Tibial nerve (tissue), 3 donors: ENCODE measurements around the gene SLC12A7.

Experiments
- POLR2A ChIP-seq, 2 donors: fragments of 450-650 bp; IDR thresholded peaks; one replicate each; pipeline ENCODE4 v1.6.1; 2017; ENCODE audit warnings: antibody characterized with exemption in 2 of 2, mild to moderate bottlenecking in 2 of 2, moderate library complexity in 2 of 2
- TF ChIP-seq, protein P1 (sequence below), 5 experiments: fragments of 200-600 bp in 3 of 5; fragments of 450-650 bp in 2 of 5; sonication (generic) in 3 of 5; IDR thresholded peaks; one replicate each; pipeline ENCODE4 v1.5.1; 2016 to 2019; ENCODE audit warnings: antibody characterized with exemption in 5 of 5, mild to moderate bottlenecking in 3 of 5, moderate library complexity in 2 of 5

DNA sequence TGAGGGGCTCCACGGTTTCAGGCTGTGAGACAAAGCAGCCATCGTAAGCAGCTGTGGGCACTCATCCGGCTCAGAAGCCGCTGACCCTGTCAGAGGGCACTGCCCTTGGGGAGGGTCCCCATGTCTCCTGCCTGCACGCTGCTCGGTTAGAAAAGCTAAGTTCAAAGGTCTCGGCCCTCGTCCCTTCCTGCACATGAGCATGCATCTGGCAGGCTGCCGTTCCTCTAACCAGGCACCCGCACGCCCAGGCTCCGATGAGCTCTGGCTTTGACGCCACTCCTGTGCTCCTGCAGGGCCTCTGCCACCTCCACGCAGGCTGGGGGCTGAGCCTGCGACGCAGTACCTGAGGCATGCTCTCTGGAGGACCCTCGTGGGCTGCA lies 52.0 kb downstream of the SLC12A7 start:
- TF ChIP-seq, protein P1, sequence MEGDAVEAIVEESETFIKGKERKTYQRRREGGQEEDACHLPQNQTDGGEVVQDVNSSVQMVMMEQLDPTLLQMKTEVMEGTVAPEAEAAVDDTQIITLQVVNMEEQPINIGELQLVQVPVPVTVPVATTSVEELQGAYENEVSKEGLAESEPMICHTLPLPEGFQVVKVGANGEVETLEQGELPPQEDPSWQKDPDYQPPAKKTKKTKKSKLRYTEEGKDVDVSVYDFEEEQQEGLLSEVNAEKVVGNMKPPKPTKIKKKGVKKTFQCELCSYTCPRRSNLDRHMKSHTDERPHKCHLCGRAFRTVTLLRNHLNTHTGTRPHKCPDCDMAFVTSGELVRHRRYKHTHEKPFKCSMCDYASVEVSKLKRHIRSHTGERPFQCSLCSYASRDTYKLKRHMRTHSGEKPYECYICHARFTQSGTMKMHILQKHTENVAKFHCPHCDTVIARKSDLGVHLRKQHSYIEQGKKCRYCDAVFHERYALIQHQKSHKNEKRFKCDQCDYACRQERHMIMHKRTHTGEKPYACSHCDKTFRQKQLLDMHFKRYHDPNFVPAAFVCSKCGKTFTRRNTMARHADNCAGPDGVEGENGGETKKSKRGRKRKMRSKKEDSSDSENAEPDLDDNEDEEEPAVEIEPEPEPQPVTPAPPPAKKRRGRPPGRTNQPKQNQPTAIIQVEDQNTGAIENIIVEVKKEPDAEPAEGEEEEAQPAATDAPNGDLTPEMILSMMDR (IDR thresholded peaks at IDR 0.05): no peak
- TF ChIP-seq POLR2A (IDR thresholded peaks at IDR 0.05): no peak
